HUES6 (cell line): Measurements from ENCODE around the gene SLC43A1.

ENCODE experiments used
- H3K27ac ChIP-seq: 2 replicates; pipeline ENCODE4 v1.7.0; 2013; ENCODE audit warnings: low read depth, mild to moderate bottlenecking, low read length, inconsistent platforms
- H3K27me3 ChIP-seq: 2 replicates; pipeline ENCODE4 v1.6.1; 2013; ENCODE audit warnings: low read length; ENCODE audit not compliant: control insufficient read depth, insufficient read depth
- H3K36me3 ChIP-seq: 2 replicates; pipeline ENCODE4 v1.6.1; 2013; ENCODE audit warnings: low read length; ENCODE audit not compliant: control insufficient read depth, insufficient read depth
- H3K4me1 ChIP-seq: 2 replicates; pipeline ENCODE4 v1.6.1; 2013; ENCODE audit warnings: low read length; ENCODE audit not compliant: control insufficient read depth, insufficient read depth
- H3K4me3 ChIP-seq: 2 replicates; pipeline ENCODE4 v1.5.1; 2013; ENCODE audit warnings: low read depth, low read length
- H3K9ac ChIP-seq: one replicate; pipeline ENCODE4 v1.6.1; 2013; ENCODE audit warnings: mild to moderate bottlenecking, low read length
- H3K9me3 ChIP-seq: 2 replicates; pipeline ENCODE4 v1.6.1; 2013; ENCODE audit warnings: low read depth, low read length; ENCODE audit not compliant: control insufficient read depth, insufficient read depth

SLC43A1 gene

DNA sequence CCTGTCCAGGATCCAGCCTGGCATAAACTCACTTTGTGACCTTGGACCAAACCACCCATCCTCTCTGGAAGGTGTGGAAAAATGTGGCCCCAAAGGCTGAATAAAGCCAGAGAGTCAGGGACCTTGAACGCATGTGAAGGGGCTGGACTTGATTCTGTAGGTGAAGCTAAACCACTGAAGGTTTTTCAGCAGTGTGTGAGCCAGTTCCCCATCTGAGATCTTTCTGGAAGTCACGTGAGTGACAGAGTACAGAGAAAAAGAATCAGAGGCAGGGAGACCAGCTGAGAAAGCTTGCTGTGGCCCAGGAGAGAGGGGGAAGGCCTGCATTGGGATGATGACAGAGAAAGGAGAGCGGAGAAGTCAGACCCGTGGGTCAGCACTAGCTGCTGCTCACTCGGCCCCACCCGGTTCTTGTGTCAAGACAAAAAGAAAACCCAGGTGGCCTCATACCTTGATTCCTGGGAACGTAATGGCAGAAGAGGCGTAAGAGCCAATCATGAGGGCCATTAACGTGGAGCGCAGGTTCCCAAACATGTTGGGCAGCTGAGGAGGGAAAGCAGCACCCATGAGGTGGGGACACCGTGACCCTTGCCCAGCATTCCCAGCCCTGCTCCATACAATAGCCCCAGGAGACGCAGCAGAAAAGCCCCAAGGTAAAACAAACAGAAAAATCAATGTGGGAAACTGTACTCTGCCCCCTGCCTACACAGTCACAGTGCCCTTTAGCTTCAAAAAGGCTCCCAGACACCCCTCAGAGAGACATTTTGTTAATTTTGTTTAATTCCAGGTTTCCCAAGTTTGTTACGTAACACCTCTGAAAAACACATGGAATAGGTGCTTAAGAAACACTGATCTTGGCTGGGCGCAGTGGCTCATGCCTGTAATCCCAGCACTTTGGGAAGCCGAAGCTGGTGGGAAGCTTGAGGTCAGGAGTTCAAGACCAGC, 17.9 kb downstream of the SLC43A1 start:
- Histone ChIP-seq H3K4me1 (peaks cover 32% of the 10 kb centered on the region), H3K27ac (no peak overlapping the region), H3K36me3 (peaks cover 10% of the 10 kb centered on the region; the same call in 1 of the 2 replicates), H3K9ac (no peak overlapping the region), H3K27me3 (no peaks in the 10 kb centered on the region), H3K4me3 (no peak overlapping the region), H3K9me3 (no peaks in the 10 kb centered on the region)

GRCh38 chr11:57496109-57496820, 19.2 kb downstream of the SLC43A1 start:
- H3K36me3 ChIP-seq, result peaks cover 14% of the 10 kb centered on the region; the same call in 1 of the 2 replicates
- no peaks in the 10 kb centered on the region for H3K27me3 ChIP-seq
- H3K9me3 ChIP-seq, result no peaks in the 10 kb centered on the region
- H3K4me1 ChIP-seq, result peaks cover 30% of the 10 kb centered on the region
- no peak overlapping the region for H3K27ac ChIP-seq
- no peak overlapping the region for H3K9ac ChIP-seq
- no peak overlapping the region for H3K4me3 ChIP-seq

DNA sequence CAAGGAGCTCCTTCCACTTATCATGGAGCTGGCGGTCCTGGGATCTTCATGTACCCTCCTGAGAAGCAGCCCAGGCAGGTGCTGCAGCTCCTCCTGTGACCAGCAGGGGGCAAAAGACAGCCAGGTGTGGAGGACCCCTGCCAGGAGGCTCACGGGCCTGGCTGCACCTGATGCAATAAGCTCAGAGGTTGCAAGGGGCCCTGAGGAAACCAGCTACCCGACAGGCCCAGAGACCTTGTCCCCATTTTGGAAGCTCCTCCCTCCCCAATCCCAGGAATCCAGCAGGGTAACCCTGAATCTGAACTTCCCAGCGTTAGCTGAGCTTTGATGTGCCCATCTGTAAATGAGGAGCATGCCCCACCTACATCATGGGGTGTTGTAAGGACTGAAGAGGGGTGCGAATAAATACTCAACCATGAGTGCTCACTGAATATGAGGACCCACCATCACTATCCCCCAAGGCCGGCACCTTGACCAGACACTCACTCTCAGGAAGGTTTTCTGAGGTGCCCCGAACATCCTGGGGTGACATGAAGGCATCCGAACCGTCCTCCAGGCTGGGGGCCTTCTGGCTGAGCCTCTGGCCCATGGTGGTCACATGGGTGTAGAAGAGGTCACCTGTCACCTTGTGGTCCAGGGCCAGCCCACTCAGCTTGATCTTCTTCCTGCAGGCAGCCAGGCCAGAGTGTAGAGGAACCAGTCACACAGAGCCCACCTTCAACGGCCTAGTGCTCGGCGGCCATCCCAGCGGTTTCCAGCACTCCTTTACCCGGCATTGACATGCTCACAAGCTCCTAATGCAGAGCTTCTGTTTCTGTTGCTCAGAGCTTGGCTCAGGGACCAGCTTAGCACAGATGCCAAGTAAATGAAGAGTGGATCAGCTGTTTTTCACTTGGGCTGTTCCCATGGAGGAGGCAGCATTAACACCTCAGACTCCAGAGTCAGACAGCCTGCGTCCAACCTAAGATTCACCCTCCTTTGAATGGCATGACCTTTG, 21.7 kb downstream of the SLC43A1 start:
- peak overlapping the region; percentile 92 for H3K27ac ChIP-seq
- no peaks in the 10 kb centered on the region for H3K9me3 ChIP-seq
- peaks cover 30% of the 10 kb centered on the region for H3K36me3 ChIP-seq
- peaks cover 12% of the 10 kb centered on the region for H3K4me1 ChIP-seq
- H3K9ac ChIP-seq, result peak overlapping the region; percentile 73
- H3K4me3 ChIP-seq, result no peak overlapping the region
- no peaks in the 10 kb centered on the region for H3K27me3 ChIP-seq

- no peak overlapping the region for H3K4me3 ChIP-seq
- peaks cover 40% of the 10 kb centered on the region for H3K36me3 ChIP-seq
Measured at GRCh38 chr11:57491371-57492061, 24.0 kb downstream of the SLC43A1 start.

GRCh38 chr11:57490456-57491248, 24.9 kb downstream of the SLC43A1 start:
- Histone ChIP-seq H3K9ac (no peak overlapping the region), H3K27me3 (no peaks in the 10 kb centered on the region), H3K9me3 (no peaks in the 10 kb centered on the region), H3K36me3 (peaks cover 41% of the 10 kb centered on the region), H3K27ac (no peak overlapping the region), H3K4me3 (no peak overlapping the region), H3K4me1 (peaks cover 12% of the 10 kb centered on the region)

More at GRCh38 chr11:57491371-57492061, 24.0 kb downstream of the SLC43A1 start:
- no peak overlapping the region for H3K27ac ChIP-seq
- H3K4me1 ChIP-seq, result peaks cover 12% of the 10 kb centered on the region
- H3K27me3 ChIP-seq, result no peaks in the 10 kb centered on the region
- H3K9me3 ChIP-seq, result no peaks in the 10 kb centered on the region
- H3K9ac ChIP-seq, result no peak overlapping the region

DNA sequence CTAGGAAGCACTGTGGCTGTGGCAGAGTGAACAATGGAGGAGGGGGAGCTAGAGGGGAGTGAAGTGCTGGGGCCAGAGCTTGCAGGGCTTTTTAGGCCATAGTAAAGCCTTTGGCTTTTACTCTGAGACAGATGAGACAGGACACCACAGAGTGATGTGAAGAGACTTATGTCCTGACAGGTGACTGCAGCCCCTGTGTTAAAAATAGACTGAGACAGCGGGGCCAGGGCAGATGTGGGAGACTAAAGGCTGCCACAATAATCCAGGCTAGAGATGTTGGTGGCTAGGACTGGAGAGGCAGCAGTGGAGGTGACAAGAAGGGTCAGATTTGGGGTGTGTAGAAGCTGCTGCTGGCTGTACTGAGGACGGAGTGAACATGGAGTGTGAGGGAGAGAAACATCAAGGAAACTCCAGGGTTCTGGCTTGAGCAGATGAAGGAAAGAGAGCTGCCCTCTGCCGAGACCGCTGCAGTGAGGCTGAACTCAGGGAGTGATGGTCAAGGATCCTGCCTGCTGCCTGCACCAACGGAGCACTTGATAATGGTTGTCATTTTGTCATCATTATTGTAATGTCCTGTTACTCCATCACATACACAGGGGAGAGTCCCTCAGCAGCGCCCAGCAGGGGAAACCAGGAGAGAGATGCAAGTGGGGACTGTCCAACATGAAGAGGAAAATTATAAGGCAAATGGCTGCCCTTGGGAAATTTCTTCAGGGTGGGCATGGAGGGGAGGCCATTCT, 27.4 kb downstream of the SLC43A1 start:
- Histone ChIP-seq H3K4me3 (no peak overlapping the region), H3K36me3 (peaks cover 44% of the 10 kb centered on the region), H3K9ac (no peak overlapping the region), H3K4me1 (peaks cover 7% of the 10 kb centered on the region), H3K9me3 (no peaks in the 10 kb centered on the region), H3K27ac (no peak overlapping the region), H3K27me3 (peaks cover 7% of the 10 kb centered on the region)

GRCh38 chr11:57487021-57487778, 28.3 kb downstream of the SLC43A1 start:
- H3K4me3 ChIP-seq, result no peak overlapping the region
- H3K27me3 ChIP-seq, result peaks cover 15% of the 10 kb centered on the region
- H3K4me1 ChIP-seq, result peaks cover 7% of the 10 kb centered on the region
- H3K9ac ChIP-seq, result no peak overlapping the region
- H3K36me3 ChIP-seq, result peaks cover 44% of the 10 kb centered on the region
- no peaks in the 10 kb centered on the region for H3K9me3 ChIP-seq
- no peak overlapping the region for H3K27ac ChIP-seq

DNA sequence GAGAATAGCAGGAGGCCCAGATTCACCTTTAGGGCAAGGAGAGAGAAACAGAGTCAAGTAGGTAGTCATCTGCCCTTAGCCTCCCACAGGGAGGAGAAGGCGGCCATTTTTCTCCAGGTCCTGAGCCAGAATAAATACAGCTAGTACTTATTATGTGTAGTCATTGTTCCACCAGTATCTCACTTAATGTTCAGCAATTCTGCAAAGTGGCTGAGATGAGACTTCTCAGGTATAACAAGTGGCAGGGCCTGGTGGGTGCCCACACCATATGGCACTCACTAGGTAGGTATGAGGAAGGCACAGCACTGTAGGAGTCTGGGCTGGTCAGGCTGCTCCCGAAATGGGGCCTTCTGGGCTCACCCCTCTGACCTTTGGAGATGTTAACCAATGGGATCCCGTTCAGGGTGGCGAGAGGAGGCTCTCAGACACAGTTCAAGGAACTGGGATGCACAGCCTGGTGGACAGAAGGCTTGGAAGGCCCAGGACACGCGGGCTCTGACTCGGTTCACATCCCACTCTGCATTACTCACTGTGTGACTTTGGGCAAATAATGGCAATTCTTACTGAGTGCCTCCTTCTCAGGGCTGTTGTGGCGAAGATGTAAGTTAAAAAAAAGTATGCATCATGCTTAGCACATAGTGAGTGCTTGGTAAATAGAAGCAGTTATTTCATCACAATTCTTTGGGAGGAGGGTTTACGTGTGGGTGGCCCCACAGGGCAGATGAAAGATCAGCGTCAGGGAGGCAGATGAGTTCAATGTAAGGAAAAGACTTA, 30.1 kb downstream of the SLC43A1 start:
- Histone ChIP-seq H3K36me3 (peaks cover 32% of the 10 kb centered on the region), H3K27me3 (peaks cover 32% of the 10 kb centered on the region), H3K9ac (no peak overlapping the region), H3K9me3 (no peaks in the 10 kb centered on the region), H3K4me1 (peaks cover 15% of the 10 kb centered on the region), H3K27ac (no peak overlapping the region), H3K4me3 (no peak overlapping the region)
